ENCODE data around the gene TPCN2.

TPCN2 gene

GRCh38 chr11:69004411-69005182, 44.1 kb upstream of the TPCN2 start:
- no peak for TF ChIP-seq ZNF565 (CRISPR knock-in tag; conservative IDR thresholded peaks at IDR 0.05; ENCODE audit: low read depth)
- no peak for TF ChIP-seq ARNTL (CRISPR knock-in tag; IDR thresholded peaks at IDR 0.05; ENCODE audit: borderline replicate concordance, low read depth)
- ATAC-seq: no peak

- no peak for ATAC-seq
- TF ChIP-seq ZFP3 (CRISPR knock-in tag; IDR thresholded peaks at IDR 0.05): no peak
- no peak for TF ChIP-seq ZC3H10 (CRISPR knock-in tag; IDR thresholded peaks at IDR 0.05)
- no peak for TF ChIP-seq SNAI2 (CRISPR knock-in tag; IDR thresholded peaks at IDR 0.05)
- no peak for TF ChIP-seq ZNF565 (CRISPR knock-in tag; conservative IDR thresholded peaks at IDR 0.05; ENCODE audit: low read depth)
- TF ChIP-seq PATZ1 (CRISPR knock-in tag; IDR thresholded peaks at IDR 0.05; ENCODE audit: borderline replicate concordance): no peak
- TF ChIP-seq ZNF70 (CRISPR knock-in tag; IDR thresholded peaks at IDR 0.05): no peak
- no peak for TF ChIP-seq ZFP30 (CRISPR knock-in tag; IDR thresholded peaks at IDR 0.05)
- no peak for TF ChIP-seq CSRNP3 (CRISPR knock-in tag; IDR thresholded peaks at IDR 0.05)
- no peak for TF ChIP-seq ISL1 (CRISPR knock-in tag; IDR thresholded peaks at IDR 0.05)
- TF ChIP-seq POU6F1 (CRISPR knock-in tag; IDR thresholded peaks at IDR 0.05; ENCODE audit: borderline replicate concordance, low read depth): no peak
- TF ChIP-seq OSR1 (CRISPR knock-in tag; IDR thresholded peaks at IDR 0.05): no peak
- no peak for TF ChIP-seq TSHZ2 (CRISPR knock-in tag; IDR thresholded peaks at IDR 0.05)
- no peak for TF ChIP-seq ZNF8 (CRISPR knock-in tag; IDR thresholded peaks at IDR 0.05)
- no peak for TF ChIP-seq PPARA (CRISPR knock-in tag; IDR thresholded peaks at IDR 0.05; ENCODE audit: borderline replicate concordance)
- no peak for TF ChIP-seq CREB5 (CRISPR knock-in tag; IDR thresholded peaks at IDR 0.05; ENCODE audit: low read depth)
- no peak for TF ChIP-seq TCF4 (CRISPR knock-in tag; IDR thresholded peaks at IDR 0.05; ENCODE audit: borderline replicate concordance)
- TF ChIP-seq RARB (CRISPR knock-in tag; IDR thresholded peaks at IDR 0.05): no peak
- no peak for TF ChIP-seq GLIS3 (CRISPR knock-in tag; IDR thresholded peaks at IDR 0.05)
Measured at GRCh38 chr11:69005183-69005630, 43.5 kb upstream of the TPCN2 start.

GRCh38 chr11:69005631-69006368, 42.9 kb upstream of the TPCN2 start:
- ATAC-seq: no peak
- TF ChIP-seq POU6F1 (CRISPR knock-in tag; IDR thresholded peaks at IDR 0.05; ENCODE audit: borderline replicate concordance, low read depth): no peak
- no peak for TF ChIP-seq ARNTL (CRISPR knock-in tag; IDR thresholded peaks at IDR 0.05; ENCODE audit: borderline replicate concordance, low read depth)
- no peak for TF ChIP-seq ZNF70 (CRISPR knock-in tag; IDR thresholded peaks at IDR 0.05)
- TF ChIP-seq OSR1 (CRISPR knock-in tag; IDR thresholded peaks at IDR 0.05): no peak
- TF ChIP-seq GLIS3 (CRISPR knock-in tag; IDR thresholded peaks at IDR 0.05): no peak
